Fibroblast of lung (primary cell): ENCODE data around the gene WNK1. TPM values are rescaled to one million over a fixed set of nuclear protein-coding genes. Genes with fewer than 3 reads are reported as not detected.

Experiments used
- DNase-seq, 2 donors: peaks; one replicate each; pipeline versions ENCODE4 v3.0.0 to v3.0.0-alpha.2; 2010; ENCODE audit warnings: low read depth in 2 of 2
- H2AFZ ChIP-seq: 2 replicates; pipeline ENCODE4 v1.5.1; 2012; ENCODE audit warnings: low read length, control low read depth, inconsistent platforms
- H3K27ac ChIP-seq: 2 replicates; pipeline ENCODE4 v1.5.1; 2011; ENCODE audit warnings: low read length, control low read depth; ENCODE audit not compliant: insufficient read depth
- H3K27me3 ChIP-seq: 2 replicates; pipeline ENCODE4 v1.5.1; 2011; ENCODE audit warnings: mild to moderate bottlenecking, low read length; ENCODE audit not compliant: control insufficient read depth, insufficient read depth
- H3K36me3 ChIP-seq: 2 replicates; pipeline ENCODE4 v1.5.1; 2011; ENCODE audit warnings: low read length; ENCODE audit not compliant: control insufficient read depth, insufficient read depth
- H3K4me1 ChIP-seq: 2 replicates; pipeline ENCODE4 v1.5.1; 2011; ENCODE audit warnings: low read length; ENCODE audit not compliant: control insufficient read depth, insufficient read depth; ENCODE audit errors: extremely low read depth
- H3K4me2 ChIP-seq: 2 replicates; pipeline ENCODE4 v1.5.1; 2011; ENCODE audit warnings: low read length, control low read depth; ENCODE audit not compliant: insufficient read depth; ENCODE audit errors: extremely low read depth
- H3K4me3 ChIP-seq, 4 experiments: fragments of 200-600 bp in 1 of 4; sonication (generic) in 1 of 4; replicated peaks in 1 of 4; 2 replicates each; pipeline ENCODE4 v1.5.1; 2011 to 2016; ENCODE audit warnings: low read length in 4 of 4, low read depth in 3 of 4, mild to moderate bottlenecking in 3 of 4, control low read depth in 2 of 4, inconsistent platforms in 1 of 4, mixed read lengths in 1 of 4; ENCODE audit not compliant: insufficient read depth in 1 of 4; ENCODE audit errors: control extremely low read depth in 1 of 4
- H3K79me2 ChIP-seq: 2 replicates; pipeline ENCODE4 v1.5.1; 2012; ENCODE audit warnings: mild to moderate bottlenecking, low read length, inconsistent platforms; ENCODE audit not compliant: control insufficient read depth, insufficient read depth
- H3K9ac ChIP-seq: 2 replicates; pipeline ENCODE4 v1.5.1; 2011; ENCODE audit warnings: mild to moderate bottlenecking, low read length, control low read depth; ENCODE audit not compliant: insufficient read depth
- H3K9me3 ChIP-seq: 2 replicates; pipeline ENCODE4 v1.5.1; 2012; ENCODE audit warnings: low read depth, low read length; ENCODE audit not compliant: control insufficient read depth, insufficient read depth
- H4K20me1 ChIP-seq: 2 replicates; pipeline ENCODE4 v1.5.1; 2011; ENCODE audit warnings: low read length; ENCODE audit not compliant: control insufficient read depth, insufficient read depth; ENCODE audit errors: extremely low read depth
- EZH2 ChIP-seq: IDR thresholded peaks from 2 replicates; pipeline ENCODE4 v1.5.1; 2012; ENCODE audit warnings: low read length, control low read depth, mild to moderate bottlenecking; ENCODE audit errors: missing control alignments
- polyA plus RNA-seq, 2 donors: library from polyadenylated mRNA; depleted of rRNA in 1 of 2; stranded (reverse) in 1 of 2; unstranded in 1 of 2; fragments of >200 nt; gene quantifications; 2 replicates each; pipeline ENCODE4 v1.2.1, GENCODE V29; 2011 to 2012; ENCODE audit warnings: missing spikeins in 1 of 2
- total RNA-seq: library from RNA; depleted of rRNA; stranded (reverse); fragments of >200 nt; gene quantifications from 2 replicates; pipeline ENCODE4 v1.2.1, GENCODE V29; 2014
- TF ChIP-seq, protein P1 (sequence below), 2 donors: IDR thresholded peaks in 1 of 2; conservative IDR thresholded peaks in 1 of 2; 1 replicate in 1 of 2; 2 replicates in 1 of 2; pipeline ENCODE4 v1.5.1; 2011 to 2012; ENCODE audit warnings: low read length in 2 of 2, control low read depth in 1 of 2, inconsistent platforms in 1 of 2, low read depth in 1 of 2, mild to moderate bottlenecking in 1 of 2

WNK1 gene
- total and polyA plus RNA-seq, 2 donors (not counting 1 experiment from before 2014, with no cell fraction given) = 38.5 to 130 TPM

GRCh38 chr12:739349-739748 lies 13.0 kb upstream of the WNK1 start:
- no peak overlapping the region for H3K27ac ChIP-seq
- no peak overlapping the region for H3K4me3 ChIP-seq
- H3K36me3 ChIP-seq = no peaks in the 10 kb centered on the region
- TF ChIP-seq, protein P1, sequence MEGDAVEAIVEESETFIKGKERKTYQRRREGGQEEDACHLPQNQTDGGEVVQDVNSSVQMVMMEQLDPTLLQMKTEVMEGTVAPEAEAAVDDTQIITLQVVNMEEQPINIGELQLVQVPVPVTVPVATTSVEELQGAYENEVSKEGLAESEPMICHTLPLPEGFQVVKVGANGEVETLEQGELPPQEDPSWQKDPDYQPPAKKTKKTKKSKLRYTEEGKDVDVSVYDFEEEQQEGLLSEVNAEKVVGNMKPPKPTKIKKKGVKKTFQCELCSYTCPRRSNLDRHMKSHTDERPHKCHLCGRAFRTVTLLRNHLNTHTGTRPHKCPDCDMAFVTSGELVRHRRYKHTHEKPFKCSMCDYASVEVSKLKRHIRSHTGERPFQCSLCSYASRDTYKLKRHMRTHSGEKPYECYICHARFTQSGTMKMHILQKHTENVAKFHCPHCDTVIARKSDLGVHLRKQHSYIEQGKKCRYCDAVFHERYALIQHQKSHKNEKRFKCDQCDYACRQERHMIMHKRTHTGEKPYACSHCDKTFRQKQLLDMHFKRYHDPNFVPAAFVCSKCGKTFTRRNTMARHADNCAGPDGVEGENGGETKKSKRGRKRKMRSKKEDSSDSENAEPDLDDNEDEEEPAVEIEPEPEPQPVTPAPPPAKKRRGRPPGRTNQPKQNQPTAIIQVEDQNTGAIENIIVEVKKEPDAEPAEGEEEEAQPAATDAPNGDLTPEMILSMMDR (conservative IDR thresholded peaks at IDR 0.05 in 1 of 2, IDR thresholded peaks at IDR 0.05 in 1 of 2; ENCODE audit: low read depth in 1 of 2, low read length in 2 of 2) = no peak
- TF ChIP-seq EZH2 = no peak
- peaks cover 2% of the 10 kb centered on the region for H3K27me3 ChIP-seq
- H3K9me3 ChIP-seq = no peaks in the 10 kb centered on the region
- DNase-seq = no peak
- no peaks in the 10 kb centered on the region for H4K20me1 ChIP-seq
- no peak overlapping the region for H2AFZ ChIP-seq
- H3K4me1 ChIP-seq = no peaks in the 10 kb centered on the region
- H3K79me2 ChIP-seq = no peaks in the 10 kb centered on the region
- H3K9ac ChIP-seq = no peak overlapping the region
- H3K4me2 ChIP-seq = no peak overlapping the region

DNA sequence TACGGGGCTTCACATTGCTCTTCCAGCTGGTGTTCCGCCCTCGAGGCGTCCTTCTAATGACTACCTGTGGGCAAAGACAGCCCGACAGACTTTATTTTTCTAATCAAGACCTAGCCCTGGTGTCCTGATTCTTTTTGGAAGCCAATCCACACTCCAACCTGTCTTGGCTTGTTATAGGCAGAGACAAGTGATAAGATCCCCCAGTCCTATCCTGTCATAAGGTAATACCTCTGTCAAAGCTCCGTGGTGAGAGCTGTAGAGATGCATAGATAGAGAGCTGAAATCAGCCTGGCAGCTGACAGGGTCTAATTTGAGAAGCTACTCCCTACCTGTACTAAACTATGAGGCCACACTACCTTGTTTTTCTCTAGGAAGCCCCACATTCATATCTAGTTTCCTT lies 11.5 kb upstream of the WNK1 start:
- TF ChIP-seq, protein P1 (conservative IDR thresholded peaks at IDR 0.05 in 1 of 2, IDR thresholded peaks at IDR 0.05 in 1 of 2; ENCODE audit: low read depth in 1 of 2, low read length in 2 of 2) = no peak
- TF ChIP-seq EZH2 = no peak

DNA sequence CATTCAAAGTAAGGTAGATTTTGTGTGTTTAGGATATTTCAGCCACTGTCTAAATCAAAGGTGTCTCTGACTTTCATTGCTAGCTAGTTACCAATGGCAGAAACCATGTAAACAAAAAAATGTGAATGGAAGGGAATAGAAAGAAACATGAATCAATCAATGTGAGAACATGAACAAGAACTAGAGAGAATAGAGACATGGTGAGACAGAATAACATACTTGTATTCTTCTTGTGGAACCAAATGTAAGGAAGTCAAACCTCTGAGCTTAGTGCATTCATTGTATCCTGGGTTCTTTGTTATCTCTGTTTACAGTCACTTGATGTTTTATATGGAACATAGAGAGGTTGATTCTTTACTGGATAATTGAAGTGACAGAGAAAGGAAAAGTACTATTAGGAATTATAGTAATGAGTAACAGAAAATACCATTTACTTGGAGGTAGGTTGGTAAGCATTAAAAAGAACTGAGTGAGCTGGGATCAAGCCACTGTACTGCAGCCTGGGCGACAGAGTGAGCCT lies 2.6 kb upstream of the WNK1 start:
- Histone ChIP-seq H2AFZ (peak overlapping the region; percentile 21), H3K4me1 (peaks cover 5% of the 10 kb centered on the region), H3K79me2 (peaks cover 19% of the 10 kb centered on the region), H3K36me3 (no peaks in the 10 kb centered on the region), H3K27ac (no peak overlapping the region), H4K20me1 (no peaks in the 10 kb centered on the region), H3K4me3 (no peak overlapping the region), H3K9ac (no peak overlapping the region), H3K4me2 (no peak overlapping the region), H3K9me3 (no peaks in the 10 kb centered on the region), H3K27me3 (no peaks in the 10 kb centered on the region)
- TF ChIP-seq EZH2 = no peak
- TF ChIP-seq, protein P1 (conservative IDR thresholded peaks at IDR 0.05 in 1 of 2, IDR thresholded peaks at IDR 0.05 in 1 of 2; ENCODE audit: low read depth in 1 of 2, low read length in 2 of 2) = no peak
- no peak for DNase-seq

More for the DNA sequence above, 11.5 kb upstream of the WNK1 start:
- no peak for DNase-seq
- Histone ChIP-seq H3K4me1 (no peaks in the 10 kb centered on the region), H4K20me1 (no peaks in the 10 kb centered on the region), H3K4me2 (no peak overlapping the region), H3K9me3 (no peaks in the 10 kb centered on the region), H3K36me3 (no peaks in the 10 kb centered on the region), H3K27me3 (peaks cover 2% of the 10 kb centered on the region), H3K79me2 (no peaks in the 10 kb centered on the region), H3K27ac (no peak overlapping the region), H2AFZ (no peak overlapping the region), H3K9ac (no peak overlapping the region), H3K4me3 (no peak overlapping the region)
